HG02763 (cell line): ENCODE data around the gene DNAH17.
A peak's percentile ranks its signal among the peaks of the same experiment; 100 is the strongest.

Source experiments
- ATAC-seq: cut with Tn5 transposase; IDR thresholded peaks from one replicate; pipeline ENCODE4 v1.9.1; 2021; ENCODE audit warnings: mild to moderate bottlenecking, moderate library complexity; ENCODE audit not compliant: unreplicated experiment

Gene DNAH17

DNA sequence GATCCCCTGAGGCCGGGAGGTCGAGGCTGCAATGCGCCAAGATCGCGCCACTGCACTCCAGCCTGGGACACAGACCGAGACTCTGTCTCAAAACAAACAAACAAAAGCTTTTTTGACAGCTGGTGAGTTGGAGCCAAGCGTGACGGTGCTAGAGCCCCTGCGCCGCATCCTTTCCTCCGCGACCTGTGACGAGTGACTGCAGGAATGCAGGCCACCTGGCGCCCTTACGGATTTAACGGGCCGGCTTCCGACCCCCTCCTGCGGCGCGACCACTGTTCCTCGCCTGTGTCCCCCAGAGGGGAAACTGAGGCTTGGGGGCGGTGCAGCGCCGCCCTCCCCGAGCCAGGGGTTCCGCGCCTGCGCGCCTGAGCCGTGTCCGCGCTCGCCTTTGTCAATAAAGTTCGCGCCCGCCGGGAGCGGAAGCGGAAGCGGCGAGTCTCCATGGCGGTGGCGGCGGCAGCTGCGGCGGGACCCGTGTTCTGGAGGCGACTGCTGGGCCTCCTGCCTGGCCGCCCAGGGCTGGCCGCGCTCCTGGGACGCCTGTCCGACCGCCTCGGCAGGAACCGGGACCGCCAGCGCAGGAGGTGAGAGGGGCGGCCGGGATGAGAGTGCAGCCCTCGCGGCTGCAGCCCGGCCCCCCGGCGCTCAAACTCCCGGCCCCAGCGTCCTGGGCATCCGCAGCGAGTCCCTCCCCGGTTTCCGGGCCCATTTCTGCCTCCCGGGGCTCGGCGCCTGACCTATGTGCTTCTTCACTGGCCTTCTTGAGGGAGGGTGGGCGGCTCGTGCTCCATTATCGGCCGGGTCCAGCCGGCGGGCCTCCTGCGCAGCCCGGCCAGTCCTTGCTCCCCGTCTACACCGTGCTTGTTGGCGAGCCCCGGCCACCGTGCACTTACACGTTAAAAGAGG, 198.7 kb downstream of the DNAH17 start, which contains the start of gene PGS1:
TSS of gene PGS1 (plus strand) at position 425 of the 906 bp plus-strand sequence. CDS start at position 442, 17 bp downstream.
- ATAC-seq, result peak; percentile 61

DNA sequence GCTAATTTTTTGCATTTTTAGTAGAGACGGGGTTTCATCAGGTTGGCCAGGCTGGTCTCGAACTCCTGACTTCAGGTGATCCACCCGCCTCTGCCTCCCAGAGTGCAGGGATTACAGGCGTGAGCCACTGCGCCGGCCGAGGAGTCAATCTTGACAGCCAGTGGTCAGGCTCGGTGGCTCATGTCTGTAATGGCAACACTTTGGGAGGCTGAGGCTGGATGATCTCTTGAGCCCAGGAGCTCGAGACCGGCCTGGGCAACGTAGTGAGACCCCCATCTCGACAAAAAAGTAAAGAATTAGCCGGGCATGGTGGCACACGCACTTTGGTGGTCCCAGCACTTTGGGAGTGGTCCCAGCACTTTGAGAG, 199.4 kb downstream of the DNAH17 start:
- ATAC-seq, result no peak

DNA sequence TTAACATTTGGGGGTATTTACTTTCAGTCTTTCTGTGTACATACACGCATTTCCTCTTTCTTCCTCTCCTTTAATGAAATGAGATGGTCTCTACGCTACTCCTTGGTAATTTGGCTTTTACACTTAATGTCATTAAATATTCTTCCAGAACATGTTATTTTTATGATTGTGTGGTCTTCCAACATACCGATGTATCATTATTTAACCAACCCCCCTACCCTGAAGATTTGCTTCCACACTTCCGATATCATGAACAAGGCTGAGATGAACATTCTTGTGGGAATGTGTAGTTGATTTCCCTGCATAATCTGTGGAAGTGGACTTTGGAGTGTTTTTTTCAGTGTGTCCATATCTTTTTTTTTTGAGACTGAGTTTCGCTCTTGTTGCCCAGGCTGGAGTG, 201.0 kb downstream of the DNAH17 start:
- no peak for ATAC-seq

- ATAC-seq, result no peak
These were observed 201.6 kb downstream of the DNAH17 start for GRCh38 chr17:78375401-78376151.

DNA sequence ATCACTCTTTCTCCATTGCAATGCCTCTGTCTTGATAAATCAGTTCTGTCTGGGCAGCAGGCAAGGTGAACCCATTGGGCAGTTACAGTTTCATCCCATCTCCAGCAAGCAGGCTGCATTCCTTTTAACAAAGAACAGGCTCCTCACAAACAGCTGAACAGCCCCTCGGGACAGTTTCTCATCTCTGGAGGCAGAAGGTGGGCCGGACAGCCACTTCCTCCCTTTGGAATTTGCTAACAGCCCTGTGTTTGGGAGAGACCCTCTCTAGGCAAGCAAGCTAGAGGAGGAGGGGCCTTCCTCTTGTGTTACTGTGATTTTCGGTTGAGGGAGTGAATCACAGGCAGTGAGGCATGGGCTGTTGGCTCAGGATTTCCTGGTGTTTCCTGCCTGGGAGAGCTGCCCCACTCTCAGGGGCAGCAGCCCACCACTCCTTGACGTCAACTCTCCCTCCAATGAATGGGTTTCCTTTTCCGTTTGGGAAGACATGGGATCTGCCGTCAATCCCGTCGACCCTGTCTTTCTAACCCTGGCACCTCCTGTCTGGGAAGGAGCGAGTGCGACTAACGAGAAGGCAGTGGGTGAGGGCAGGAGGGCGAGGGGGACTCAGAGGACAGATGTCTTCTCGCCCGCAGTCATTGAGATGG, 202.4 kb downstream of the DNAH17 start:
- ATAC-seq, result no peak

GRCh38 chr17:78374189-78374588, 203.0 kb downstream of the DNAH17 start:
- ATAC-seq, result no peak
